Muscle of back (tissue), 11 donors: ENCODE results near the gene KIRREL3. TPM values are rescaled to one million over a fixed set of nuclear protein-coding genes. Genes with fewer than 3 reads are reported as not detected.
A peak's percentile ranks its signal among the peaks of the same experiment; 100 is the strongest.

ENCODE experiments used
- DNase-seq, 3 donors: peaks; one replicate each; pipeline versions ENCODE4 v3.0.0 to v3.0.0-alpha.2; 2013
- polyA plus RNA-seq, 10 donors: library from polyadenylated mRNA; unstranded; fragments of 120-200 nt; gene quantifications; one replicate each; pipeline ENCODE4 v1.2.1, GENCODE V29; 2013; ENCODE audit not compliant: insufficient read length in 10 of 10

Gene KIRREL3
- polyA plus RNA-seq, 10 donors: 0.44 to 2.8 (median 1.2) TPM

DNA sequence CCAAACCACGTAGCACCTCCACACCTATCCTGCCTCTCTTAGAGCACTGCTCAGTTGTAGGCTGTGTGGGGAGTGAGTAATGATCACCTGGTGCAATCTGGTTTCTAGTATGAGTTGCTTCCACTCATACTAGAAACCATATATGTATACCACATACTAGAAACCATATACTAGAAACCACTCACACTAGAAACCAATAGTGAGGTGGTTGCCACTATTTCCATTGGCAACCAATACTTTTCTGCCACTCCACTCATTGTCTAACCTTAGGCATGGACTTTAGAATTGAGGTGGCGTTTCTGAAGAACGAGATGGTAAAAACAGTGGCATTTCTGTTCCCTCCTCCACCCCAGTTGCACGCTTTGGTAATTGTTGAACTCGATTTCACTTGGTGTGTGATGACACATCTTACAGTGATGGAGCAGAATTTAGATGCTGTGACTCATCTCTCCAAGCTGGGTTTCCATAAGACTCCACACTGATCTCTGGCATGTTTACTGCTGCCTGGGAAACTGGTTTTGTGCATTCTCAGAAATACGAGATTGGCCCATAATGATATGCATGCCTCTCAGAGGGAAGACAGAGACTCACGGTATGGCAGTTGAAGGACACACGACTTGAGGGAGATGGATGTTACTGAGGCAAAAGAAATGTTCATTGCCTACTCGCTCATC is 82.9 kb downstream of the KIRREL3 start:
- DNase-seq: peak in 1 of 3 donors; percentile 96

DNA sequence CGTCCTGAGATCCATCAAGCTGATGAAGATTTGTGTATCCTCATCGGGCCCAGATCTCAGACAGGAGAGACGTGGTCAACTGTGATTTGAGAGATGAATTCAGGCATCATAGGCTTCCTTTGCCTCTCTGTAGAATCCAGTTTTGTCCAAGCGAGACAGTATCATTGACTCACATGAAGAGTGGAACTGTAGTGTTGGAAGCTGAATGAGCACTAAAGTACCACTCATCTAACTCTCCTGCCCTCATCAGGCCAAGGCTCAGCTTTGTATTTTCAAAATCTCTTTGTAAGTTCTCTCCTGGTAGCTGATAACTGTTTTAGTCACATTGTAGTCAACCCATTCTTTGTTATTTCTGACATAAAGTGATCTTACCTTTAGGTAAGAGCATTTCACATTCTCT is 85.1 kb downstream of the KIRREL3 start:
- no peak for DNase-seq

DNA sequence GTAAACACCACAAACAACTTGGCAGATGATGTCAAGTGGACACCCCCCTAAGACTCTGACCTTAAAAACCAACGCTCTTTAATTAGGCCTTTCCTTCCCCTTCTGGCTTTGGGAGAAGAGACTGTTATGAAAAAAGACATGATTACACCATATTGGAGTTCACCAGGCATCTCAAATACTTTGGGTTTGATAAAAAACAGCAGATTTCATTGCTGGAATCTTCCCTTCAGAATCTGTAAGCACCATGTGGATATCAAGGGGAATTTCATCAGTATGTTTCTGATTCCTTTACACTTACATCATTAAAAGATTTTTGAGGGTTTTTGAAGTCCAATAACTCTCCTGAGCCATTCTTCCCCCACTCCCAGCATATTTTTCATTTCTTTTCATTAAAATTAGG is 85.6 kb downstream of the KIRREL3 start:
- DNase-seq: peak in 1 of 3 donors; percentile 54

DNA sequence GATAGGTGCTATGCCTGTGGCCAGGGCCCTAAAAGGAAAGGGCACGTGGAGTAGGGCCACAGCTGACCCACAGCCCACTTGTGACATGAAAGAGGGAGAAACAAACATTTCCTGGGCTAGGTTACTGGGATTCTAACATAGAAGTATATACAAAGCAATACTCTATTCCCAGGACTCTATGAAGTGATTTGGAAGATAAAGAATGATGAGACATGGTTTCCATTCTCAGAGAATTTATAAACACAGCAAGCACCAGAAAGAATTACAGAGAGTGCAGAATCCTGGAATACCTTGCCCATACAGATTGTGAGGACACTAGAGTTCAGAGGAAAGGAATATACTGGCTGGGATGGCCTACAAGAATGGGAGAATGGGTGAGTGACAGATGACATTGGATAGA is 86.4 kb downstream of the KIRREL3 start:
- no peak for DNase-seq

DNA sequence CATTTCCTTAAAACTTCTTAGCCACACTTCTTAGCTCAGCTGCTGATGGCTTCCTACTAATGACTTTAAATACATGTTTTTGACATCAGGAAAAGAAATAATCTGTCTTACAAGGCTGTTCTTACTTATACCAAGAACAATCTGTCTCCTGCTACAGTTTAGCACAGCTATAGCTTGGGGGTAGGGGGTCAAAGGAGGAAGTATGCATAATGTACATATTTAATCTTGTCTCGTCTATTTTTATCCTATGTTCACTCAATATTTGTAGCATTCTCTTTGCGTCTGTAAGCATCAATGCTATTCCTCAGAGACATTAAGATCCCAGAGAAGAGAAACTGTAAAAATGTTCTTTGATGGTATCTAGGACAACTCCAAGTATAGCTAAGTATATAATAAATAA is 96.0 kb downstream of the KIRREL3 start:
- DNase-seq: no peak

DNA sequence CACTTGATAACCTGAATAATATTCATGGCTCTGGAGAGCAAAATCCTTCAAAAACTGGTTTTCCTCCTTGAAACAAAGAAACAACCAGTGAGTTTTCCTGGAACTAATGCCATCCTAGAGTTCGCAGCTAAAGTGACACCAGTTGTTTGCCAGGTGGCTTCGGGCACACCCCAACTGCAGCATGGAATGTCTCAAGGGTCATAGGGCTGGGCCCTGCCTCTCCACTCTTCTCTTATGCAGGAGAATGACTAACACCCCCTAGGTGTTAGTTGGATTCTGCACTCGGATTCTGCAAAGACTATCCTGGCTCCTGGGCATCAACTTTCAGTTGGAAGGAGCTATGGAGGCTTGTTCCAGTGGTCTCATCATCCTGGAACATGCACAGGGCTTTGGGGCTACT is 98.8 kb downstream of the KIRREL3 start:
- DNase-seq: no peak

DNA sequence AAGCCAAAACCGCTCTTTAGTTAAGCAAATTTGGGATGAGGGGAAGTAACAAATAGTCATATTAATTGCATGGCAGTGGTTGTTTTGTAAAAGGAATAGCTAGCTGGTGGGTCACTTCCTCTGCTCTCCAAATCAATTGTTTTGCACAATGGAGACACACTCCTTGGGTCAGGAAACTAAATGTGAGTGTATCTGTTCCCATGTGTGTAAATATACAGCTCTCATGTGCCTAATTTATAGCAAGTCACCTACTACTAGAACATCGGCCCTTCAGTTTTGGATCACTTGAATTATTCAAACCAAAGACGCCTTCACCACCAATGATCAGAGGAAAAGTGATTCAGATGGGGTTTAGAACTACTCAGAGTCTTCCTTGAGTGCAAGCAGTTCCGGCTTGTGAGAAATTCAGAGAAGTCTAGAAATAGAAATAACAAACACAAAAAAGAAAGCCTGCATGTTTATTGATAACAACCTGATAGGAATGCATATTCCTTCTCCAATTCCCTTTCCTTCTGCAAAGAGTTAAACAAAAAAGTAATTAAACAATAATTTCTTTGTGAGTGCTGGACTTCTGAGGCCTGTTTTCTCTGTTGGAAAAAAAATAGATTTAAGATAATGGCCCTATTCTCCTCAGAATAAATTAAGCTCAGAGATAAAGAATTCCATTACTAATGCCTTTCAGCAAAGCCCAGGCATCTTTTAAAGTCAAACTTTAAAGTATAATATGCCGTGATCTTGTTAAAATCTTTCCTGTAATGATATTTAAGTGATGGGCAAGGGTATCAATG is 100.4 kb downstream of the KIRREL3 start:
- no peak for DNase-seq

DNA sequence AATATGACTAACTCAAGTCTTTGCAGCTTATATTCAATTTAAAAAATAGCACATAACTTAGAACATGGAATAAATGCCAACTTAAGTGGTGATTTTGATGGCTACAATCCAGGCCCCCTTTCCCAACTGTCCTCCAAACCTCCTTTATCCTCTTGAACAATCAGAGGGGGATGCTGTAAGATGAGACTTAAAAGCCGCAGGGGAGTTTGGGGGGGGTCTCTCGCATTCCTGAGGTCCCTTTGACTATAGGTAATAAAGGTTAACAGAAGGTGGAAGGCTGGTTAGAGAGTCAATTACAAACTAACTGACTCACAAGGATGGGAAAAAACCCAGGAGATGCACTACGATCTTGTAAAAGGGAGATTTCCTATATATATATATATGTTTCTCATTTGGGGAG is 101.8 kb downstream of the KIRREL3 start:
- DNase-seq: no peak

DNA sequence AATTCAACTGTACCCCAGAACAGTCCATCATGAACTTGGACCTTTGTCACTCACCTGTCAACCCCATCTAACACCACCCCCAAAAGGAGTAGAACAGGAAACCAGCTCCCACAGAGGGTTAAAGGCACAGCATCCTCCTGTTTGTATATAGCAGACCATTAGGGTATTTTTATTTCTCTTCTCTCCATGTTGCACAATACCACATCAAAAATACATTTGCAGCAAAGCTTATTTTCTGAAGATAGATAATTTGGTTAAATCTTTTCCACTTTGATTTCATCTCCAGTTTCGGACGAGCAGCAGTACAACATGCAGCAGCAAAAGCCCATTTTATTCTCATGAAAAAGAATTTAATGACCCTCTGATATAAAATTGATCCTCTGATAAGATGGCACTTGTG is 103.1 kb downstream of the KIRREL3 start:
- DNase-seq: no peak

DNA sequence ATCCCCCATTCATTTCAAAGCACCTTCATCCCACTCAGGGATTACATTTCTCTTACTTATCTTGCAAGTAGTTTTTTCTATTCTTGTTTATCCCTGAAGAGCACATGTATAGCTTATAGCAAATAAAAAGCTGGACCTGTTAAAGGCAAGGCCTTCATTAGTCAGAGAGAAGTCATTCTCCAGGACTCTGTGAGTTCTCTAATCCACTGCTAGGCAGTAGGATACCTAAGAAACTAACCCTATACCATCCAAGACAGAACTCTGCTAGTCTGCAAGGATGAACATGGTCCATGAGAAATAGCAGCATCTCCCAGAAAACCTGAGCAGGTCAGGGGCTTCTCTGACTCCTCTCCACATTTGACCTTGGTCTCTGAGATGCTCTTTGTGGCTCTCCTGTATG is 104.5 kb downstream of the KIRREL3 start:
- DNase-seq: no peak

DNA sequence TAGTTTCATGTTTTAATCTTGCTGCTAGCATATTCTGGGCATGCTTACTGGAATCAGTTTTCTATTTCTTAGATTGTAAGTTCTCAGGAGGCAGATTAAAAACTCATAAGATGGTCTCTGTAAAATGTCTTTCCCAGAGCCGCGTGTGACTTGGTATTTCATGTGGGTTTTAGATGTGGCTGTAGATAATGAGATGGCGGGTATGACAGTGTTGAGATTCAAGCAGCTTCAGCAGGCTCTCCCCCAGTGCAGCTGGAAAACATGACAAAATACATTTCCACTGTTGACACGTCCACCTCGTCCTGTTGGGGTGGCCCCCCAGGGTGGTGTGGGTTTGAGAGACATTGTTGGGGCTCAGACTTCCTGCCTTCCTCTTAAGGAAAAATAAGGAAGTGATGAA is 106.8 kb downstream of the KIRREL3 start:
- DNase-seq: peak in 1 of 3 donors; percentile 8

DNA sequence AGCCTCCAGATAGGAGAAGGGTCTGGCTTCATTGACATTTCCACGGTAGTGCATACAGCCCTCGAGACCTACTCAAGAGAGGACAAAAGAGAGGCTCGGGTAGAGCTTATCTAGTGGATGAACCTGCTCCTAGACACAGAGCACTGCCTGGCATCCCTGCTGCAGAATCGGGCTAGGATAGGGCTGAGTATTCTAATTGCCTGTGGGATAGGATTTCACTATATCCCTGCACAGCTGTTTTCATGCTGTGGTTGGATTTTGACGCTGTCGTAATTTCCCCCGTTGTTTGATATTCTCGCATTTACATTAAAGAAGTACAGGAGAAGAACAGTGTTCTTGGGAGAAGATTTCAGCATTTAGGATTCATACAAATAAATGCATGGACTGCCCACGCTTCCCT is 107.8 kb downstream of the KIRREL3 start:
- peak in 1 of 3 donors; percentile 27 for DNase-seq

DNA sequence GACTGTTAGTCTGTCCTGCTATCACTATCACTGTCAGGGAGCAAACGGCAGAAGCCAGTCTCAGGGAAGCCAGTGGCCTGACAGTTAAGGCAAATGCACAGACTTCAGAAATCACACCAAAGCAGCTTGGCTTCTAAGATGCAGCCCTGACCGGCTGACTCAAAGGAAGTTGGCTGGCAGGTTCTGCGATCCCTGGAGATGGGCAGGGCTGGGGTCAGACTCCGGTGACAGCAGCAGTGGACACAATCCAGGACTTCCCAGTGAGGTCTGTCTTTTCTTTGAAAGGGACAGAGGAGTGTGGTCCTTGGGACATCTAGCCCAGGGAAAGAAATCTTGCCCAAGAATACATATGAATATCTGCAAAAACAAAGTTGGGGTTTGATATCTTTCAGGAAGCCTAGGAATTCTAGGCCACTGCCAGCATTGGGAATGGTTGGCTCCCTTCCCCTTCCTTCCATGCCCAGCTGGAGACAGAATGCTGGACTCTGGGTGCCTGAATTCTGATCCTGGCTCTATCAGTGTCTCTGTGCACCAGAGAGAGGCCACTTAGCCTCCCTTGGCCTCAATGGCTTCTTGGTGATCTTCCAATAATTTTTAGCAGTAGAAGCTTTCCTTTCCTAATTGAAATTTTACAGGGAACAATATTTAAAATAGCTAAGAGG is 108.9 kb downstream of the KIRREL3 start:
- DNase-seq: peak in 1 of 3 donors; percentile 23

DNA sequence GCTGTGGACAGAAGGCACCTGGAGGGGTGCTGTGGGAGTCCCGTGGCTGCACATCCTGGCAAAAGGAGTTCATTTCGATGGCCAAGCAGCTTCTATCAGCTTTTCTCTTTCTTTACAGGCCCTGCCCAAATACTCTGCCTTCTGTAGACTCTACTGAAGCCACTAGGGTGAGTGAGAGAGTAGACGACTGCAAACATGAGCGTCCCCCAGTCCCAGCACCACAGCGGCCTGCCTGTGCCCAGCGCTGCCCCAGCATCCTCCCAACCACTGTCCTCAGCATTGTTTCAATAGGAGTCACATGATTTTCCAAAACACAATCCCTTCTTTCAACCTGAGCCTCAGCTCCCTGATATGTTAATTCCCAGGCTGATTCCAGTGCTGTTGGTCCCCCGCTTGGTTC is 110.0 kb downstream of the KIRREL3 start:
- DNase-seq: no peak

DNA sequence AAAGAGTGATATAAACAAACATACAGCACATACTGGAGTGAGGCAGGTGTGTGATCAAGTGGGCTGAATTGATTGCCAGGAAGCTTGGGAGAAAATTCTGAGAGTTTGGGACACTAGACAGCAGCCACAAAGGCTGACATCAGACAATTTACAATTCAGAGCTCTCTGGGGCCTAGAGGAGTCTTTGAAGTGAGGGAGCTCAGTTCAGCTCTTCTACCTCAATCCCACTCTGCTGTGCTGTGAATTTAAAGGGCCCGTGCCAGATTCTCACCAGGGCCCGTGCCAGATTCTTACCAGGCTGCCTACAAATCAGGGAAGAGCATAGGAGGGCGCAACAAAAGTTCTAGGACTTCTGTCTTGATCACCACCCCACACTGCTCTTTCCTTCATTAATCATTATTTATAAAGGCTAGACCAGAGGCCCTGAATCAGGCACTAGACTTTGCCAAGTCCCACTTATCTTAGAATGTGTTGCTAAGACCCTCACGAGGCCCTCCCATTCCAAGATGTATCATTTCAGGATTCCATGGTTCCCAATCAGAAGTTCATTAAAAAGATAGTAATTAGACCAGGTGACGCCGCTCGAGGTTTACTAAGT is 112.4 kb downstream of the KIRREL3 start:
- no peak for DNase-seq

DNA sequence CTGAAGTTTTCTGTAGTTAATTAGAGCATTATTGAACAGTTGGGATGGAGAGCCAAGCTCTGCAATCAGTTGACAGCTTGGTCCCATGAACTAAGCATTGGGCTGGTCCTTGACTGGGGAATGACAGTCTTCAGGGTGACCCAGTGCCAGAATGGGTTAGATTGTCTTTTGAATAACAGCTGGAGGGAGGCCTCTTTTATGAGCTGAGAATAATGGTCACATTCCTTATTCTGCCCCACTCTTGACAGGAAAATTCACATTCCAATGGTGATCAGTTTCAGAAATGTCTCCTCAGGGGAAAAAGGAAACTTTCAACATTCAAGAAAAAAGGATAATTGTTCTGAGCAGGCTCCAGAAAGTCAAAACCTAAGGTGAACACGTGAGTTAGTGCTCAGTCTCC is 113.9 kb downstream of the KIRREL3 start:
- DNase-seq: no peak

DNA sequence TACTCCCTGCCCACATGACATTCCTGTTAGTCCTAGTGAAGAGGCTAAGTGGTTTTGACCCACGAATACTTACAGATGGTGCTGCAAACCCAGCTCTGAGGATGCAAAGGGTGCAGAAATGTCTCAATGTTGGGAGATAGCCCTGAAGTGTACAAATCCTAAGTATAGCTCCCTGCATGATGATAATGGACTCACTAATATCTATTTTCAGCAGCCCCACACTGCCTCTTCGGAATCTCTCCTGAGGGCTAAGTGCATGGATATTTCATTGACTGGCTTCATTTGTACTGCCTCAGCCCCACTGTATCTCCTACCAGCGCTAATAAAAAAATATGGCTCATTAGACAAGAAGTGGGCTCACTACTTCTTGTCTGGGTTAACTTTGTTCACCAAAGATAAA is 114.5 kb downstream of the KIRREL3 start:
- DNase-seq: no peak

DNA sequence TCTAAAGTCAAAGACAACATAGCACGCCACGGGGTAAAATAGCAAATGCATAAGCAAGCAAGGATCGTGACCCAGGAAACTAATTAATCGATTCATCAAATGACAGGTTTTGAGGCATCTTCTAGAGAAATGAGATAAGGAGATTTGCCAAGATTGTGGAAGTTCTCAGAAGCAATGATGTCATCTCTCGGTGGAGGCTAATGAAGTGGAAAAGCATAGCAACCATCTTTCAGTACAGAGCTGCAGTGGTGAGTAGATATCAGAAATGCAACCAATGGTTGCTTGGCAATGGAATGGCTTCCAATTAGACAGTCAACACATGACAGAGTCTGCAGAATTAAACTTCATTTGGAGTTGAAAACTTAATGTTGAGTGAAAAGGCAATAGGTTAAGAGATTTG is 116.0 kb downstream of the KIRREL3 start:
- no peak for DNase-seq

DNA sequence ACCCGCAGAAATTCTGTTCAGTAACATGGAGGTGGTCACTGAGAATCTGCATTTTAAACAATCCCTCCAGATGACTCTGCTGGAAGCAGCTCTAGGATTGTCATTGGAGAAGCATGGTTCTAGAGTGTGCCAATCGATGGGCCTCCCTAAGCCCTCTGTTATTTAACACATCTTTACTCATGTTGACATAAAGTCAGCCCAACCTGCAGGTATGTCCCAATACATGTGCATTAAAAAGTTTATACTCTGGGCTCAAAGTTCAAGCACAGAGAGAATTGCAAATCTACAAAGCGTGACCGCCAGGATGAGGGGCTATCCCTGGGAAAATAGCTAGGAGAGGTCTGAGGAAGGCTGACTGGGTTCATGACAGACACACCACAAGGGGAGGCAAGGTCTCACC is 116.4 kb downstream of the KIRREL3 start:
- DNase-seq: no peak

DNA sequence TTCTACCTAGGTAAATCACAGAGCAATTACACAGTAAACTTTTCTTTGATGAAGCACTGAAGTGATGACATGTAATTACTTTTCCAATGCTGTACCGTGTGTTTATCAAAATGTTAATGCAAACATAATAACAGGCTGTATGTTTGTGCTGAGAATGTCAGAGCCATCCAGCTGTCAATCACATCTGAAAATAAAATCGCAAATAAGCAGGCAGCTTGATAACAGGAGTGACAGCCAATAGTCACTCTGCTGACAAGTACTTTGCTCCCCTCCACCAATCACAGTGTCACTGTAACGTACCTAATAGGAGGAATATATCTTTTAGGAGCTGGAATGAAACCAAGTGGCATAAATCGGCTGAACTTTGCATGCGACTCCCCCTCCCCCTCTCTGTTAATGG is 119.7 kb downstream of the KIRREL3 start:
- DNase-seq: no peak

DNA sequence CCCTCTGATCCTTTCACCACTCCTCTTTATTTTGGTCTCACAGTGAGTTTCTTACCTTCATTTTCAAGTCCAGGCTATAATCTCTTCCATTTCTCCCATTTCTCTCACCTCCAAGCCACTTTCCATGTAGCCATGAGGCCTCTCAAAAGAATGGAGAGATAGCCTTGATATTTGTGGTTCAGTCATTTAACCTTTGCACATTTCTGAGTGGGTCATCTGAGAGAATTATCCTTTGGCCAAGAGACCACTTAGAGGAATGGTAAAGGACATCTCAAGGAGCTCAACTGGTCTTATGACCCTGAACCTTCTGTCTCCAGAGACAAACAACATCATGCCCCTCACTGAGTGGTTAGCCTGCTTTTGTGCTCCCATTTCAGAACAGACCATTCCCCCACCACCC is 121.1 kb downstream of the KIRREL3 start:
- DNase-seq: no peak

DNA sequence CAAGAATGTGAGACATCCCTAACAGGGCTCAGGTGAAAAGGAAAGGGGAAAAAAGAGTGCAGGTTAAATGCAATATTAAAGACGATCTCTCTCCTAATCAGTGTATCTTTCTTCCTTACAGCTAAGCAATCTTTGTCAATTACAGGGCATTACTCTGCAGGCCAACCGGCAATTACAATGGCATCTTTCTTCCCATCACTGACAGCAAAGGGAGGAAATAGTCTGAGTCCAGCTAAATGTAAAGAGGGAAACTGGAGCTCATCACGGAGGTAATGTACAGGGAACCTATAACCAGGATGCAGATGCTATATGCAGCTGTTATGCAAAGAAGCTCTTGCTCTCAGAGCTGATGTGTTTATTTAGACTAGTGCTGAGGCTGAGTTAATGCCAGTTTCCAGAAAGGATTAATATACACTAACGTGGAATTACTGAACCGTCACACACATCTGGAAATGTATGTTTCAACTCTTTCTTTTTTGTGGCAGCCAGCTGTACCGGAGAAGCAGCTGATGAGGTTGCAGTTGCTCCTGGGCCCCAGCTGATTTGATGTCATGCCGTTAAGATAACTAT is 121.6 kb downstream of the KIRREL3 start:
- peak in 1 of 3 donors; percentile 32 for DNase-seq
